ENCODE results near the gene ELF4. TPM values are rescaled to one million over a fixed set of nuclear protein-coding genes. Genes with fewer than 3 reads are reported as not detected.

The ELF4 gene
- total and polyA plus RNA-seq, 2 experiments from 2014 or later: 0.50 to 1.8 TPM

GRCh38 chrX:130049821-130050220, 60.5 kb downstream of the ELF4 start:
- peaks cover 4% of the 10 kb centered on the region for H3K27me3 Mint-ChIP-seq (ENCODE audit: insufficient read depth, low read depth, poor library complexity)
- H3F3A ChIP-seq (replicated peaks; ENCODE audit: low read depth): no peaks in the 10 kb centered on the region
- no peaks in the 10 kb centered on the region for H3K9me2 ChIP-seq (ENCODE audit: insufficient read depth)
- H3K27ac Mint-ChIP-seq: no peak overlapping the region
- no peaks in the 10 kb centered on the region for H3K79me2 ChIP-seq (replicated peaks; ENCODE audit: insufficient read depth)
- H3K4me1 Mint-ChIP-seq: no peaks in the 10 kb centered on the region; the same call in 2 of the 3 replicates
- H3K4me3 ChIP-seq: no peak overlapping the region
- H3K27ac ChIP-seq (ENCODE audit: low read depth): no peak overlapping the region
- no peak overlapping the region for H3K4me3 Mint-ChIP-seq
- ATAC-seq (no peak), DNase-seq (ENCODE audit: low spot score) (no peak)
- H3K4me1 ChIP-seq (ENCODE audit: insufficient read depth): no peaks in the 10 kb centered on the region
- H4K20me1 ChIP-seq (replicated peaks; ENCODE audit: insufficient read depth): no peaks in the 10 kb centered on the region
- TF ChIP-seq ZNF331 (CRISPR knock-in tag; IDR thresholded peaks at IDR 0.05; ENCODE audit: low read depth) (no peak), ZNF462 (CRISPR knock-in tag; IDR thresholded peaks at IDR 0.05) (no peak), ZNF114 (CRISPR knock-in tag; IDR thresholded peaks at IDR 0.05) (no peak), EZH2 (IDR thresholded peaks at IDR 0.05; ENCODE audit: low read depth, unreplicated experiment) (no peak), JUNB (IDR thresholded peaks at IDR 0.05; ENCODE audit: unreplicated experiment) (no peak)
- no peak overlapping the region for H3K4me2 ChIP-seq
- H2AFZ ChIP-seq: no peak overlapping the region
- H3K9me3 Mint-ChIP-seq: no peaks in the 10 kb centered on the region
- peaks cover 3% of the 10 kb centered on the region; the same call in 2 of the 3 replicates for H3K36me3 Mint-ChIP-seq (ENCODE audit: low read depth)
- no peaks in the 10 kb centered on the region for H3K27me3 ChIP-seq (ENCODE audit: insufficient read depth)
- no peaks in the 10 kb centered on the region for H3K36me3 ChIP-seq (ENCODE audit: insufficient read depth)

GRCh38 chrX:130048686-130049222, 61.5 kb downstream of the ELF4 start:
- H3F3A ChIP-seq (replicated peaks; ENCODE audit: low read depth): no peaks in the 10 kb centered on the region
- no peaks in the 10 kb centered on the region for H4K20me1 ChIP-seq (replicated peaks; ENCODE audit: insufficient read depth)
- H3K27me3 ChIP-seq (ENCODE audit: insufficient read depth): no peaks in the 10 kb centered on the region
- no peak overlapping the region for H3K4me2 ChIP-seq
- no peaks in the 10 kb centered on the region for H3K9me3 Mint-ChIP-seq
- no peaks in the 10 kb centered on the region for H3K27me3 Mint-ChIP-seq (ENCODE audit: insufficient read depth, low read depth, poor library complexity)
- no peak overlapping the region for H3K27ac ChIP-seq (ENCODE audit: low read depth)
- H3K36me3 Mint-ChIP-seq (ENCODE audit: low read depth): peaks cover 3% of the 10 kb centered on the region; the same call in 2 of the 3 replicates
- H3K4me3 Mint-ChIP-seq: no peak overlapping the region
- no peaks in the 10 kb centered on the region for H3K4me1 ChIP-seq (ENCODE audit: insufficient read depth)
- H3K79me2 ChIP-seq (replicated peaks; ENCODE audit: insufficient read depth): no peaks in the 10 kb centered on the region
- DNase-seq (ENCODE audit: low spot score) (no peak), ATAC-seq (no peak)
- H3K4me3 ChIP-seq: no peak overlapping the region
- H3K4me1 Mint-ChIP-seq: no peaks in the 10 kb centered on the region
- no peak overlapping the region for H2AFZ ChIP-seq
- H3K36me3 ChIP-seq (ENCODE audit: insufficient read depth): no peaks in the 10 kb centered on the region
- H3K9me2 ChIP-seq (ENCODE audit: insufficient read depth): no peaks in the 10 kb centered on the region
- H3K27ac Mint-ChIP-seq: no peak overlapping the region
- TF ChIP-seq EZH2phosphoT487 (IDR thresholded peaks at IDR 0.05; ENCODE audit: unreplicated experiment) (no peak), STAT1 (IDR thresholded peaks at IDR 0.05; ENCODE audit: unreplicated experiment) (no peak), EZH2 (IDR thresholded peaks at IDR 0.05; ENCODE audit: low read depth, unreplicated experiment) (no peak), JUNB (IDR thresholded peaks at IDR 0.05; ENCODE audit: unreplicated experiment) (no peak), ETS1 (IDR thresholded peaks at IDR 0.05) (no peak), NANOG (IDR thresholded peaks at IDR 0.05; ENCODE audit: borderline replicate concordance) (no peak), ZNF331 (CRISPR knock-in tag; IDR thresholded peaks at IDR 0.05; ENCODE audit: low read depth) (no peak), ZNF114 (CRISPR knock-in tag; IDR thresholded peaks at IDR 0.05) (no peak), CREB1 (CRISPR knock-in tag; IDR thresholded peaks at IDR 0.05; ENCODE audit: low read depth) (no peak), REST (IDR thresholded peaks at IDR 0.05; ENCODE audit: unreplicated experiment) (no peak)
